OCI-M2 (cell line): Measurements from ENCODE around the gene DPH7.
"Not testable (repeated sequence)": the region's sequence is repeated elsewhere in the genome, so short reads cannot be mapped to it uniquely, and the experiment has no call there.

ENCODE experiments used
- DNase-seq: peaks from one replicate; lab custom pipeline; 2025; ENCODE audit not compliant: unreplicated experiment; lab: John Stamatoyannopoulos, UW

The DPH7 gene

DNA sequence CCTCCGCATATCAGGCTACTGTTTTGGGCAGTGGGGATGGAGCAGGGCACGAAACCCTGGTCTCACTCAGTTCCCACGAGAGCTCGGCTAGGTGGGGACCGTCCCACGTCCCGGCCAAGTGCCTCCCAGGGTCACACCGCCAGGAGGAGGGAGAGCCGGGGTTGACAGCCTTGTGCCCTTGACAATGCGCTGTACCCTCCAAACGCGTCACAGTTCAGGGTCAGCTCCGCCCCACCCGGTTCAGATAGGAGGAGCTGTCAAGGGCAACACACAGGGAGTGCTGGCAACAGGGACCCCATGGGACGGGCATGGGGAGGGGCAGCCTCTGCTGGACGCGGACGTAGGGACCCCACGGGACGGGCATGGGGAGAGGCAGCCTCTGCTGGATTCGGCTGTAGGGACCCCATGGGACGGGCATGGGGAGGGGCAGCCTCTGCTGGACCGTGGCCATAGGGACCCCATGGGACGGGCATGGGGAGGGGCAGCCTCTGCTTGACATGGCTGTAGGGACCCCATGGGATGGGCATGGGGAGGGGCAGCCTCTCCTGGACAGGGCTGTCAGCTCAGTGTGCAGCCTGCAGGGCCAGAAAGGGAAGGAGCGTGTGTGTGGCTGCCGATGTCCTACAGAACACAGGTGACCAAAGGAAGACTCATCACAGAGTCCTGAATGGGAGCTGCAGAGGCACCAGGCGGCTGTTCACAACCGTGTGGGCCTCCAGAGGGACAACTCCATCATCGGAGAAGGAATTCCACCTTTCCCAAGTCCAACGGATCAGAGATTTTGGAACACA lies 57.9 kb downstream of the DPH7 start:
- DNase-seq: no peak

DNA sequence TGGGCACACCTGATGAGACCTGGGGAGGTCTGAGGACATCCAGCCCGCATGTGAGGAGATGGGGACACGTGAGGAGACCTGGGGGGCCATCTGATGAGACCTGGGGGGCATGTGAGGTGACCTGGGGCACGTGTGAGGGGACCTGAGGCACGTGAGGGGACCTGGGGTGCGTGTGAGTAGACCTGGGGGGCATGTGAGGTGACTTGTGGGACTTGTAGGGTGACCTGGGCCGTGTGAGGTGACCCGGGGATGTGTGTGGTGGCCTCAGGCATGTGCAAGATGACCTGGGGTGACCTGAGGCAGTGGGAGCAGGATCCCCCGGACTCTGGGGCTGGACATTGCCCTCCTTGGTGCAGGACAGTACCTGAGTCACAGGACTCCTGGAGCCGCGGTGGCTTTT lies 59.2 kb downstream of the DPH7 start:
- DNase-seq: no peak

DNA sequence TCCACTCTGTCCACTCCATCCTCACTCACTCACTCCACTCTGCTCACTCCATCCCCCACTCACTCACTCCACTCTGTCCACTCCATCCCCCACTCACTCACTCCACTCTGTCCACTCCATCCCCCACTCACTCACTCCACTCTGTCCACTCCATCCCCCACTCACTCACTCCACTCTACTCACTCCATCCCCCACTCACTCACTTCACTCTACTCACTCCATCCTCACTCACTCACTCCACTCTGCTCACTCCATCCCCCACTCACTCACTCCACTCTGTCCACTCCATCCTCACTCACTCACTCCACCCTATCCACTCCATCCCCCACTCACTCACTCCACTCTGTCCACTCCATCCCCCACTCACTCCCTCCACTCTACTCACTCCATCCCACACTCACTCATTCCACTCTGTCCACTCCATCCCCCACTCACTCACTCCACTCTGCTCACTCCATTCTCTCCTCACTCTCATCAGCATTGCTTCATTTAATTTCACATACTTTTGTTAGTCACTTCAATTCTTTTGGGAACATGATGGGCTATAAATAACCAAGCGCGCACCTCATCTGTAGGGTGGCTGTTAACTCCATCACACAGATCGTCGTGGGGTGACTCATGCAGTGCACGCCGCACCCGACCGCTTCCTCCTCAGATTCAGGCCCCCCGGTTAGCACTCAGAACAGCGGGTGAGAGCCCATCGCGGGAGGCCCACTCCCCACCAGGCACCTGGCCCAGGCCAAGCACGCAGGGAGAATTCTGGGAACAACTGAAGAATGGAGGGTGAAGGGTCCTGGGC lies 59.9 kb downstream of the DPH7 start:
- not testable (repeated sequence) for DNase-seq

DNA sequence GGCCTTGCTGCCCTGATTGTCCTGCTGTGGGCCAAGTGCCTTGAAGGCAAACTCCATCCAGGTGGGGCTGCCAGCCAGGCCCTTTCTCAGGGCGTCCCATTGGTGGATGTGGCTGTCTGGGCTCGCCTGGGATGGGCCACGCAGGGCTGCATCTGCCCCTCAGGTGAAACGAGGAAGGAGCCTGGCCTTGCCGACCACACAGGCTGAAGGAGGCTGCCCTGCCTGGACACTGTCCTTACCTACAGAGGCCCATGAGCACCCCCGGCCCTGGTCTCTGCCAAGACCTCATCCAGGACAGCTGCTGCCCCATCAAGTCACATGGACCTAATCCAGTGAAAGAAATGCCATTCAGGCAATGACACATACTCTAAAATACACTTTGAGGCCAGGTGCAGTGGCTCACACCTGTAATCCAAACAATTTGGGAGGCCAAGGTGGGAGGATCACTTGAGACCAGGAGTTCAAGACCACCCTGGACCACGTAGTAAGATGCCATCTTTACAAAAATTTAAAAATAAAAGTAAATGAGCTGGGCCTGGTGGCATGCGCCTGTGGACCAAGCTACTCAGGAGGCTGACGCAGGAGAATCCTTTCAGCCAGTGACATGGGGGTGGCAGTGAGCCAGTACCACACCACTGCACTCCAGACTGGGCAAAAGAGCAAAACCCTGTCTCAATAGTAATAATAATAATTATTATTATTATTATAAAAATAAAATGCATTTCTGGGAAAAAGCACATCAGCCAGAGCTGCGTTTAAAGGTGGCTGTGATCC lies 62.4 kb downstream of the DPH7 start:
- no peak for DNase-seq

DNA sequence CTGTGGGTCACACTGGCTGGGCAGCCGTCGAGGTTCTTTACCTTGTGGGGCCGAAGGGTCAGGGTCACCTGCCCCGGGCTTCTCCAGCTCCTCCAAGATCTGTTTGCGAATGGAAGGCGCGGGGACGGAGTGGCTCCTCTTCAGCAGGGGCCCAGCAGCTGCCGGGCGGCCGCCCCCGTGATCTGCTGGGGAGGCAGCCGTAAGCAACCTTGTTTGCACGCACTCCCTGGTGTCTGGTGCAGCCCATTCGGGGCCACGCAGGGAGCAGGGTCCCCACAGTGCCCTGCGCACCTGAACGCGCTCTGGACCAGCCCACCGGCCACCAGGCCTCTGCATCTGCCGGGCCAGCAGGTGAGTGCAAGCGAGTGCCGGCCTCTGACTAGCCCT lies 63.4 kb downstream of the DPH7 start:
- no peak for DNase-seq

DNA sequence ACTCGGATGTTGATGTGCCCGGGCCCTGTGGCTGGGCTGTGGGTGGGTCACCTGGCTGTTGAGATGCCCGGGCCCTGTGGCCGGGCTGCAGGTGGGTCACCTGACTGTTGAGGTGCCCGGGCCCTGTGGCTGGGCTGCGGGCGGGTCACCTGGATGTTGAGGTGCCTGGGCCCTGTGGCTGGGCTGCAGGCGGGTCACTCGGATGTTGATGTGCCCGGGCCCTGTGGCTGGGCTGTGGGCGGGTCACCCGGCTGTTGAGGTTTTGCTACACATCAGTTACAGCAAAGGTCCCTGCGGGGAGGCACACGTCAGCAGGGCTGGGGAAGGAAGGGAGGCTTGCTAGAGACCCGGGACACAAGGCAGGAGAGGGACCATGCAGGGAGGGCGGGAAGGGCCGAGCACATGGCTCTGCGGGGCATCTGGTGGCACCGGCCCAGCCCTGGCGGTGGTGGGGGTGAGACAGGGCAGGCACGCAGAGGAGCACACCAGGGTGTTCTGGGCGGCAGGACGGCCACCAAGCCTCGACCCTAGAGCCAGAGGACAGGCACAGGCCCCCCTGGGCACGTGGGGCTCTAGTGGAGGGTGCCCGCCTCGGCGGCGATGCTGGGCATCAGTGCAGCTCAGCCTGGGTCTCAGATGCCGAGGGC lies 63.9 kb downstream of the DPH7 start:
- no peak for DNase-seq

DNA sequence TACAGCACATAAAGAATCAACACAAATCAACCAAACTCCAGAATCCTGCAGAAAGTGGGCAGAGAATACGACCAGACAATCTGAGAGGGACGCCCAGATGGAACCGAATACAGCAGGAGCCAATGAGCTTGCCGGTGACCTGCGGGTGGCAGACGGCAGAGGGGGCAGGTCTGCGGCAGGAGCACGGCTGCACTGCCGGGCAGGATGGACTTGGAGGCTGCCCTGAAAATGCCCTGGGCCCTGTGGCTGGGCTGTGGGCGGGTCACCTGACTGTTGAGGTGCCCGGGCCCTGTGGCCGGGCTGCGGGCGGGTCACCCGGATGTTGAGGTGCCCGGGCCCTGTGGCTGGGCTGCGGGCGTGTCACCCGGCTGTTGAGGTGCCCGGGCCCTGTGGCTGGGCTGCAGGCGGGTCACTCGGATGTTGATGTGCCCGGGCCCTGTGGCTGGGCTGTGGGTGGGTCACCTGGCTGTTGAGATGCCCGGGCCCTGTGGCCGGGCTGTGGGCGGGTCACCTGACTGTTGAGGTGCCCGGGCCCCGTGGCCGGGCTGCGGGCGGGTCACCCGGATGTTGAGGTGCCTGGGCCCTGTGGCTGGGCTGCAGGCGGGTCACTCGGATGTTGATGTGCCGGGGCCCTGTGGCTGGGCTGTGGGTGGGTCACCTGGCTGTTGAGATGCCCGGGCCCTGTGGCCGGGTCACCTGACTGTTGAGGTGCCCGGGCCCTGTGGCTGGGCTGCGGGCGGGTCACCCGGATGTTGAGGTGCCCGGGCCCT lies 64.7 kb downstream of the DPH7 start:
- DNase-seq: not testable (repeated sequence)

DNA sequence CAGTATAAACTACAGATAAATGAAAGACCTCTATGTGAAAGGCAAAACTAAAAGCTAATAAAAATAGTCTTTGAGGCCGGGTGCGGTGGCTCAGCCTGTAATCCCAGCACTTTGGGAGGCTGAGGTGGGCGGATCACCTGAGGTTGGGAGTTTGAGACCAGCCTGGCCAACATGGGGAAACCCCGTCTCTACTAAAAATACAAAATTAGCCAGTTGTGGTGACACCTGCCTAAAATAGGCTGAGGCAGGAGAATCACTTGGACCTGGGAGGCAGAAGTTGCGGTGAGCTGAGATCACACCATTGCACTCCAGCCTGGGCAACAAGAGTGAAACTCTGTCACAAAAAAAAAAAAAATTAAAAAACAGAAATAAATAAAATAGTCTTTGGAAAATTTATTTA lies 65.6 kb downstream of the DPH7 start:
- not testable (repeated sequence) for DNase-seq

DNA sequence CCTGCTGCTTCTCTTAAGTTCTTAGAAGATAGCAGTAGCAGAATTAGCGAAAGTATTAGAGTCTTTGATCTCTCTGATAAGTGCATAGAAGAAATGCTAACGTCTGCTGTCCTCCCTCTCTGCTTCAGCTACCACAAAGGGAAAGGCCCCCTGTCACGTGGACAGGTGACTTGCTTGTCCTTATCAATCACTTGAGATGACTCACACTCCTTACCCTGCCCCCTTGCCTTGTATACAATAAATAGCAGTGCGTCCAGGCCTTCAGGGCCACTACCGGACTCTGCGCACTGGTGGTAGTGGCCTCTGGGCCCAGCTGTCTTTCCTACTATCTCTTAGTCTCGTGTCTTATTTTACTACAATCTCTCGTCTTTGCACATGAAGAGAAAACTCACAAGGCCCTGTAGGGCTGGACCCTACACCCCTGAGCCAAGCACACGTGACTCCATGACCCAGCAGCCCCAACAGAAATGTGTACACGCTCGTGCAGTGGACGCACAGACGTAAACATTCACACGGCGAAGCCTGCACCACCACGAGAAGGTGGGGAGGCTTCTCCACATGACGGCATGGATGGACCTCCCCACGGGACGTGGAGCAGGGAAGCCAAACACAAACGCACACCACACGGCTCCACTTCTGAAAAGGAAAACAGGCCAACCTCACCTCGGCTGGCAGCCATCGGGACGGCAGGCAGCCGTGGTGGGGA lies 66.8 kb downstream of the DPH7 start:
- no peak for DNase-seq

DNA sequence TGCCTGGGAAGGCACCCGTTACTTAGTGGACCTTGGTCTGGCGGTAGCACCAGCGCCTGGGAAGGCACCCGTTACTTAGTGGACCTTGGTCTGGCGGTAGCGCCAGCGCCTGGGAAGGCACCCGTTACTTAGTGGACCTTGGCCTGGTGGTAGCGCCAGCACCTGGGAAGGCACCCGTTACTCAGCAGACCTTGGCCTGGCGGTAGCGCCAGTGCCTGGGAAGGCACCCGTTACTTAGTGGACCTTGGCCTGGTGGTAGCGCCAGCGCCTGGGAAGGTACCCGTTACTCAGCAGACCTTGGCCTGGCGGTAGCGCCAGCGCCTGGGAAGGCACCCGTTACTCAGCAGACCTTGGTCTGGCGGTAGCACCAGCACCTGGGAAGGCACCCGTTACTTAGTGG lies 67.6 kb downstream of the DPH7 start:
- not testable (repeated sequence) for DNase-seq

DNA sequence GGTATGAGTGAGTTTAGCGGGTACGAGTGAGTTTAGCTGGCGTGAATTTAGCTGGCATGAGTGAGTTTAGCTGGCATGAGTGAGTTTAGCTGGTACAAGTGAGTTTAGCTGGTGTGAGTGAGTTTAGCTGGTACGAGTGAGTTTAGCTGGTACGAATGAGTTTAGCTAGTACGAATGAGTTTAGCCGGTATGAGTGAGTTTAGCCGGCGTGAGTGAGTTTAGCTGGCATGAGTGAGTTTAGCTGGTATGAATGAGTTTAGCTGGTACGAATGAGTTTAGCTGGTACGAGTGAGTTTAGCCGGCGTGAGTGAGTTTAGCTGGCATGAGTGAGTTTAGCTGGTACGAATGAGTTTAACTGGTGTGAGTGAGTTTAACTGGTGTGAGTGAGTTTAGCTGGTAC lies 69.5 kb downstream of the DPH7 start:
- DNase-seq: no peak

DNA sequence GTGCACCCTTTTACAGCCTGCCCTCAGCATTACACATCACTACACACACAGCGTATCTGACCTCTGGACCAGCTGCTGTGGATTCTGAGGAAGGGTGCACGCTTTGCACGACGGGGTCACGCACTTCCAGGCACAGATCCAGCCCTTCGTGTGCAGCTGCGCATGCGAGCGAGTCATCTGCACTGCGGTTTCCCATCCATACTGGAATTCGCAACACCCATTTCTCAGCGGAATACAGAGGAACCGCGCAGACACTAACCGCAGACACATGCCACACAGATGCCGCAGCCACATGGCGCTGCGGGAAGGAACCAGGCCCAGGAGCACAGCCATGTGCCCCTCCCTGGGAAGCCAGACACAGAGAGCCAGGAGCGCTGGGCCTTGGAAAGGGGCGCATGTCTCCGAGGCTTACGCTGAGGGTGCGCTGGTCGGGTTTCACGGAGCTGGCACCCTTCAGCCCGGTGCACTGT lies 72.0 kb downstream of the DPH7 start:
- DNase-seq: no peak

DNA sequence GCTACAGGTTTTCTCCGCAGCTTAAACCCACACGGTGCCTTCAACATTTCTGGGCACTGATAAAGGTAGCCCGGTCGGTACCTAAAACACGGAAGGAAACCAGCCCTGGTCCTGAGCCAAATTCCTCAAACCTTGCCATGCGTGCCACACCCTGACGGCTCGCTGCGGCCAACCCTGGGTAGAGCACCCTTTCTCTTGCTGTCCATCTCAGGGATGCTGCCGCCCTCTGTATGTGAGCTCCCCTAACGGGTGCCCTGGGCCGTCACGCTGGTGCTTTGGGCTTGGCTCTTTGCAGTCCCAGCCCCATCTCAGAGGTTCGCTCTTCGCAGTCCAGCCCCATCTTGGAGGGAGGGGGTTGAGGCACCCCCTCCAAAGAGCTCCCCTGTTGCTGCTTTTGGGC lies 72.5 kb downstream of the DPH7 start:
- no peak for DNase-seq

DNA sequence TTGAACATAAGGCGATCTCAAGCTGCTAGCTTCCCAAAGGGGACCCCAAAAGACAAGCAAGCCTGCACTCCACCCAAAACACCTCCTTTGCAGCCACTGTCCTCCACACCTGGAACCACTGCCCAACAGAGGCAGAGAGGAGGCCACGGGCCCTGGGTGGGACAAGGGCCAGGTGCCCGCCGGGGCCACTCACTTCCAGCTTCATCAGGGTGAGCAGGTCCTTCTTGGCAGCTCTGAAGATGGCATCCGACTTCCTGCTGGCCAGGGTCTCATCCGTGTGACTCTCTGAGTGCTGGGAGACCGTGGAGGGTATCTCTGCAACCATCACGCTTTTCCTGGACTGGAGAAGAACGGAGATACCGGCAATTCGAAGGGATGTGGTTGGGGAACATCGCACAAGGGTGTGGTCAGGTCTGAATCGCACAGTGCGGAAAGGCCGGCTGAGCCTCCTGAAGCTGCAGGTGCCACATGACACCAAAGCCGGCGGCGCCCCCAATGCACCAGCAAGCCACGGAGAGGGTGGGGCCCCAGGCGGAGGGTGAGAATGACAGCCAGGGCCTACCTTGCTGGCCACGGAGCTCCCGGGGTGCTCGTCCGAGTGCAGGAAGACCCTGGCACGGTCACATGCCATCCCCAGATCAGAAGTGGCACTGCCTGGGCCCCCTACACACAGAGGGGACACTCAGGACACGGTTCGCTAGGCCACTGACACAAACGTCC lies 73.1 kb downstream of the DPH7 start:
- DNase-seq: no peak
